SW 1271 (cell line): Measurements from ENCODE around the gene AAK1.

Experiments used
- DNase-seq, 2 experiments: peaks; one replicate each; lab custom pipeline; 2025; lab: John Stamatoyannopoulos, UW

AAK1 gene

DNA sequence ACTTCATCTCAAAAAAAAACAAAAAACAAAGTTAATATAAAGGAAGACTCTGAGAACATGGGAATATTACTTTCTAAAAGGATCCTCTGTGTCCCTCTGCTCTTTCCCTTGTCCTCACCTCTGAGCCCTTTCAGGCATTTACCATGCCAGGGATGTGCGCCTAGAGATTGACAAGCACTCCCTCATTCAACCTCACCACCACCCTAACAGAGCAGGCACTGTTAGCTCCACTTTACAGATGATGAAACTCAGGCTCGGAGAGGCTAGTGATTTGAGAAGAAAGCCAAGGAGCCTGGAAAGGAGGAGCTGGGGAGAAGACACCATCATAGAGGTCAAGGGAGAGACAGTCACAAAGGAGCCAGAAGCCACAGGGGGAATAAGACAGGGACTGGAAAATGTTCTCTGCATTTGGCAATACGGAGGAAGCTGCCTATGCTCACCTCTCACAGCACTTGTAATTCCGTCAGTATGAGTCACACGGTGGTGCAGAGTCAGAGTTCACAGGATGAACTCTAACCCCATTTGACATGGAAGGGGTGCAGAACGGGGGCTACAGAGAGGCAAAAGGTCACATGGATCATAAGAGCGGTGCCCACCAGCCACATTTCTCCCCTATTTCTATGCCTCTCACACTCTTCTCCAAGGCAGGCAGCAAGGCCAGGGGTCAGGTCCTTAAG lies 104.5 kb downstream of the AAK1 start:
- DNase-seq = no peak

DNA sequence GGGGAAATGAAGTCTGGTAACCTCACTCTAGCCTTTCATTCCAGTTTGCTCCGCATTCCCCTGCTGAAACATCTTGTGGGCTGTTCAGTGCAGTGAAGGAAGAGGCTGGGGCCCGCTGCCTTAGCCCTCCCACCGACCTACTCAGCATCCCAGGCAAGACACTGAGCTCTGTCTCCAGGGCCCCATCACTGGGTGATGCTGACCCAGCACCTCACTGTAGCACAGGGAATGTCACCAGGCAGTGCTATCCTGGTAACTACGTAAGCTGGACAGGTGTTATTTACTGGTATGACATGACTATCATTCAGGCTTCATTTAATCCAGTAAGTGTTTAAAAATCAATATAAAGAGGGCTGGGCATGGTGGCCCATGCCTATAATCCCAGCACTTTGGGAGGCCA lies 105.3 kb downstream of the AAK1 start:
- DNase-seq = no peak

DNA sequence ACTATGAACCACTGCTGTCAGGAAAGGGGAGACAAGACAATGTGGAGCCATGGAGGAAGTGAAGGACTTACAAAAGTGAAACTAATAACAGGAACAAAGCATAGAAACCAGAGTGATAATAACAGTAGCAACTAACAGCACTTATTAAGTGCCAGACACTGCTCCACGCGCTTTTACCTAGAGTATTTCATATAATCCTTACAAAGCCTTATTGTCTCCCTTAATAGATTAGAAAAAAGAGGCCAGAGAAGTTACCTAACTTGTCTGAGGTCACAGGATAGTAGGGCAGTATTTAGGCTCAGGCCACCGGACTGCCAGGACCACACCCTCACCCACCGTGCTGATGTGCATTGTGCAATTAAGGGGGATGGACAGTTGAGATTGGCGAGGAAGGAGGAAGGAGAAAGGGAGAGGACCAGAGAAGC lies 107.7 kb downstream of the AAK1 start:
- DNase-seq = no peak

DNA sequence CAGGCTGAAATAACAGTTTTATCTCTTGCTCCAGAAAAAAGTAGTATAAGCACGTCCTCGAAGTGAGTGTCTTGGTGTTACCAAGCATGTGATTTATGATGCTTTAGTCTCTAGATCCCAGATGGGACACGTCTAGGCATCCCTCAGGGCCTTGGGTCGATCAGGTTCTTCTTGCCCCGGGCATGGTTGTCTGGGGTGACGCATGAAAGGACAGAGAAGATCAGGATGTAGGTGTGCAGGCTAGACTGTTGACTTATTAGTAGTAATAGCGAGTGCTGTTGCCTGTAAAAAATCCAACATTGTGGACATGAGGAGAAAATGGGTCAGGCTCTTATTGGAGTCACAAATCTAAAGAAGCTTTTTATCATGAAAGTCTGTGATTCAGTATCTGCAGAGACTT lies 112.4 kb downstream of the AAK1 start:
- no peak for DNase-seq

DNA sequence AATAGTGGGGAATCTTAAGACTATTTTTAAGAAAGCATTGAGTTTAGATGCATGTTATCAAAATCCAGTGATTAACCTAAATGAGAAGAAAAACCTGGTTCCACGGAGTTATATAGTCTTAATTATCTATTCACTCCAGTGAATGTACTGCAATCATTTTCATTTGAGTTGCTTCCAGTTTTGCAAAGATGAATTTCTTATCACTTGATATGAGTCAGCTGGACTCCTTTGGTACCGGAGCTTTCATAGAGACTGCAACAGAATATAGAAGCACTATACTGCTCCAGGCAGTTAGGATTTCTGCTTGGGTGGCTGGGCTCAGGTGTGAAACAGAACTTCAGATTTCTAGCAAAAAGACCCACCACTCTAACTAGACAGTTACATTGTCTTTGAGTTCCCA lies 114.1 kb downstream of the AAK1 start:
- no peak for DNase-seq

DNA sequence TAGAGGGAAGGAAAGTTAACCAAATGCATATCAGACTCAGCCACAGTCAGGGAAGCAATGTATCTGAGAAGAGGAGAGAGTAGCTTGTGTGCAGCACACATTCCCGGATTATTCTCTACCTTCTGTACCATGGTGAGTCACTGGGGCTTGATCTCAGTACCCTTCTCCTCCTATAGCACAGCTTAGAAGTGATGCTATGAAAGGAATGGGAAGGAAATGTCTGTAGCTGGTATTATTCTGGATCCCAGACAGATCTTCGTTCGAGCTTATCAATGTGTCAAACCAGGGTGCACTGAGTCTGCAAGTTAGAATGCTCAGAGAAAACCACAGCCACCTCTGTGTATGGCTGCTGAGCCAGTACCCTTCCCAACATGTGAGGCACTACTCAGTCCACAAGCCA lies 118.3 kb downstream of the AAK1 start:
- DNase-seq = no peak

DNA sequence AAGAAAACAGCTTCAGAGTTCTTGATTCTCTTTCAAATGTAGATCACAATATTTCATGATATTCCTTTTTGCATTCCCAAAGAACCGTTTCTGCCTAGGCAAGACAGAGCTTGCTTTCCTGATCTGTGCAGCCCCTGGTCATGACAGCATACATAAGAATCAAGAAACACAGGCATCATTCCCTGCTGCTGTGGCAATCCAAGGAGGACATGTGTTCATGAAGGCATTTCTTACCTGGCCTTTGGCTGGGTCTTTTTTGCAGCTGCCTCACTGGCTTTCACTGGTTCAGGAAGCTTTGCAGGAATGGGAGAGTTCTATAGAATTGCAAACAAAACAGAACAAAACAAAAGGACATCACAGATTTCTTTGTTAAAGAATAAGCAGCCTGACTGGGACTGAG lies 118.7 kb downstream of the AAK1 start:
- no peak for DNase-seq

DNA sequence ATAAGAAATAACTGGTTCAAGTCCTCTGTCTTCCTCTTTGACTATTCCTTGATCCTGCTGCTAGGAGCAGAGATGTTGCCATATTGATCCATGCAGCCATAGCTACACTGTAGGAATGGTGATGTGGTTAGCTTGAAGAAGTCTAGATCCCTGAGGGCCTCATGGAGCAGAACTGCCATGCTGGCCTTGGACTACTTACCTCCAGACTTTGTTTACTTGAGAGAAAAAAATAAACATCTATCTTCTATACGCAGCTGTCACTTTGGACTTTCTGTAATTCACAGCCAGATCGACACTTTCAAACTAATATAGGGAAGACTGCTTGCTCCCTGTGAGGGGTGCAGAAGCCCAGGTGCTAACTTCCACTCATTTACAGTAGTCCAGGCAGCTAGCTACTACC lies 121.8 kb downstream of the AAK1 start:
- no peak for DNase-seq

DNA sequence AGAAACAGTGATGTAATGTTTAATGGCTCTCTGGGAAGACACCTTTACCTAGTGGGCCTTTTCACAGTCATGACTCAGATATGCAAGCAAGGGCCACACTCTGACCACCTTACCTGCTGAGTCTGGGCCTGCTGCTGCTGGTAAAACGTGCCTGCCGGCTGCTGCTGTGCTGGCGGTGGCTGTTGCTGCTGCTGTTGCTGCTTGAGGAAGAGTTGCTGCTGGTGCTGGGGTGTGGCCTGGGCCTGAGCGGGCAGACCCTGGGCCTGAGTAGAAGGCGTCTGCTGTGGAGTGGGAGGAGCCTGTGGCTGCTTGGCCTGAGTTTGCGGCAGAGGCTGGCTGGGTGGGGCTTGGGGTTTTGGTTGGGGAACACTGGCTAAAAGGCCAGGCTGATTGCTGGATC lies 124.7 kb downstream of the AAK1 start:
- no peak for DNase-seq

DNA sequence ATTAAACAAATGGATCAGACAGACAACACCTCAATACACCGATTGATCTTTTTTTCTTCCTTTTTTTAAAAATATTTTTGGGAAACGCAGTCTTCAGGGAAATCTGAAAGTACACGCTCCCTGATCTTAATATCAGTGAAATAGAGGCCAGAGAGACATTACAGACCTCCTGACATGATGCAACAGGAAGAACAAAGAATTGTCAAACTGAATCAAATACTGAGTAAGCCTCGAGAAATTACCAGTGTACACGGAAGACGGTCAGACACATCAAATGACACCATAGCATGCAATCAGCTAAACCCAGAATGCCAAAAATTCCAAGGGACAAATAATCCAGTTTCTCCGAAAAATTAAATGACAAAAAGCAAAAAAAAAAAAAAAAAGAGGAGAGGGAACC lies 126.1 kb downstream of the AAK1 start:
- DNase-seq = no peak

DNA sequence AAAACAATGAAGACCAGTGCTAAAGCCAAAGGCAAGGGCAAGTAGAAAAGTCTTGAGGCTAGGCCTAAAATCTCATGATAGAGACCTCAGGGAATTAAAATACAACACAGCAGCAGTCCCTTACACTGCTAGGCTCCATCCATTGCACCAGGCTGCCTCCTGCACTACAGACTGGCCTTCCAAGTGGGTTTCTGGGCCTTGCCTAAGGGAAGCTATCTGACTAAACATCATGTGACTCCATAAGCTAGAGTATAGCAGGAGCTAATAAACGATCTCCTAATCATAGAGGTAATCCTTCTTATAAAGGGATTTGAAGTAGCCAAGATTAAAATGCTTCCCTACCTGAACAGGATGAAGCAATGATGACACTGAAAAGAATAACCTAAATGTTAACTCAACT lies 128.7 kb downstream of the AAK1 start:
- no peak for DNase-seq

DNA sequence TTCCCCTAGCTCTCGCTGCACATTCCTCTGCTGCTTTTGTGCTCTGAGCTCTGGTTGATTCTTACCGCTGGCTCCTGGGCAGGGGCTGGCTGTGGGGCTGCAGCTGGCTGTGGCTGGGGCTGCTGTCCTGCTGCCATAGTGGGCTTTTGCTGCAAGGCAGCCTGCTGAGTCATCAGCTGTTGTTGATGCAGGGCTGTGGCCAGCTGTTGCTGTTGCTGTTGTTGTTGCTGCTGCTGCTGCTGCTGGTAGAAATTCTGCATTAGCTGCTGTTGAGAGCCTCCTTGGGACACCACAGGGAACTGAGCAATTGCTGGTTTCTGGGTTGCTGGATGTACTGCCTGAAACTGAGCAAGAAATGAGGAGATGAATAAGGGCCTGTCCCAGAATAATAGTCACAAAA lies 129.1 kb downstream of the AAK1 start:
- DNase-seq = no peak

DNA sequence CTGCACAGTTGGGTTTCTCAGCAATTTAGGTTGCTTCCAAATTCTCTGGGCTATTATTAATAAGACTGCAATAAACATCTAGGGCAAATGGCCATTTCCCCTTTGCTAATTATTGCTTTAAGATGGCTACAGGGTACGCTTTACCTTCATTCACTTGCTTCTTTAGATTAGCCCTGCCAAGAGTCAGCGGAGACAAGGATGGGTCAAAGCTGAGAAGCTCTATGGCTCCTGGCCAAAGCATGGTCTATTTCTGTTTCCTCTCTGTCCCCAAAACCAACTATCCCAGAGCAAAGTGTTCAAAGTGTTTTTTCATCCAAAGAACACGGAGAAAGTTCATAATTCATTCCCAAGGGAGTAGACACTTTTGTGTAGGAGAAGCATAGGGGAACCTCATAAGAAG lies 131.1 kb downstream of the AAK1 start:
- DNase-seq = no peak

DNA sequence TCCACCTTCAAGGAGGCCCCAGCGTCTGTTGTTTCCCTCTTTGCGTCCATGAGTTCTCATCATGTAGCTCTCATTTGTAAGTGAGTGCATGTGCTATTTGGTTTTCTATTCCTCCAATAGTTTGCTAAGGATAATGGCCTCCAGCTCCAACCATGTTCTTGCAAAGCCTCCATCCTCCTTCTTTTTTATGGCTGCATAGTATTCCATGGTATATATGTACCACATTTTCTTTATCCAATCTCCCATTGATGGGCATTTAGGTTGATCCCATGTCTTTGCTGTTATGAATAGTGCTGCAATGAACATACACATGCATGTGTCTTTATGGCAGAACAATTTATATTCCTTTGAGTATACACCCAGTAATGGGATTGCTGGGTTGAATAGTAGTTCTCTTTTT lies 133.3 kb downstream of the AAK1 start:
- DNase-seq = no peak

DNA sequence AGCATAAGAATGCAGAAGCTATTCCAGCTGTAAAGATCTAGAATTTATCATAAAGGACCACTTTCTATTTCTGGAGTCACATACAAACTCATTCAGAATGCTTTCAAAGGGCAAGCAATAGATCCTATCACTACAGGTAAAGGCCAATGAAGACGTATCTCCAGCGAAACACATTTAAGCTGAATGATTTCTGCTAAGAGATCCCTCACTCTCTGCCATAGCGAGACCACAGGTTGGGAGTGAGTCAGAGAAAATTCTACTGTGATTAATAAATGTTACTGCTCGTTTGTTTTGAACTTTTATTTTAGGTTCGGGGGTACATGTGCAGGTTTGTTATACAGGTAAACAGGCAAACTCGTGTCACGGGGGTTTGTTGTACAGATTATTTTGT lies 133.8 kb downstream of the AAK1 start:
- no peak for DNase-seq

DNA sequence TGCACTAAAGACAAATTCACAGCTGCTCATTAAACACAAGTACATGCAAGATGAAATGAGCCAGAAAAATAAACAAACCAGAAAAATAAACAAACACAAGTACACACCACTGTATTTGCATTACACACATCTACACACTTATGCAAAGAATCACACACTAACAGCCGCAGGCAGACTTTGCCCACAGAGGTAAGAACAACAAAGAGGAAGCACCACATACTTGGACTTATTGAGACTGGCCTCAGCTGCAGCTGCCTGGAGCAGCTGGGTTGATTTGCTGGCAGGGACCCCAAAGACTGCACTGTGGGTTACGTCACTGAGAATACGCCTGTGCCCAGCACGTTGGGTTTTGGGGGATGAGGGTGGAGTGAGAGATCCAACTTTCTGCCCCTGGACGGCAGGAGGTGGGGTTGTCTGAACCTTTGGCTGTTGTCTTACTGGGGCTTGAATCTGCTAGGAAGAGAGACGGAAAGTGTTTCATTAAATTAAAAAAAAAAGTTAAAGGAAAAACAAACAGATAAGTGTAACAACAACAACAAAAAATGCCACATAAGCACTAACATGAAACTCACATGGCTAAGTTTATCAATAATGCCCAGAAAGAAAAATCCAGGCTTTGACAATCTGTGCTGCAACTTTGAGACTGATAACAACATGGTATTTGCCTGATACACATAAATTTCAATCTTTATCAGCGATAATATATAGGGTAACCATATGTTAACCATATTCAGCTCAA lies 134.4 kb downstream of the AAK1 start:
- DNase-seq = no peak

DNA sequence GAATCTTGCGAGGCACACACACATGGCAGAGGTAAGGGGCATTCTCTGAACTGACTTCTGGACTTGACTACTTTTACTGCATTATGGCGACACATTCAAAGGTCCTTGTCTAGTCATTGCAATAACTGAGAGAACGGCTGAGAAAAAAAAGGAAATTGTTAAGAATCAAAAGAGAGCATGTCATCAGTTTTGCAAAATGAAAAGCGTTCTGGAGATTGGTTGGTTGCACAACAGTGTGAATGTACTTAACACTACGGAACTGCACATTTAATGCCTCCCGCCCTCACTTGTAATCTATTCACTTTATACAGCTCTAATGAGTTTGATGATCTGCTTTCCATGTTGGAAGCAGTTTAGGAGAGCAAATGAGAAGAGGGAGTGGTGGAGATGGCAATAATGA lies 137.8 kb downstream of the AAK1 start:
- DNase-seq = no peak

DNA sequence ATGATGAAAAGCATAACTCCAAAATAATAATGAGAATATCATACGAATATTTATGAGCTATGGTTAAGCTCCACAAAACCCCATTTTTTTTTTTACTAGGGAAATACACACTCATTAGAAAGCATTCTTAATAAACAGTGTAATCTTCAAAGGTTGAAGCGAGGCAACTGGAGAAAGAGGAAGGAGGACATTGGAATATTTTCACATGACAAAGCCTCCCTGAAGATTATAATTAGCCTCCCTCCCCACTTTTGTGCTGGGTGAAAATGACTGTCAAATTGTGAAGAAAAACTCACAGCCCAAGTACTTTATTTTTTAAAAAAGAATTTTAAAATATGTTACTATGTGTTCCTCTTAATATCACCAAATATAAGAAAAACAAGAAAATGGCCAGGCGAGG lies 142.2 kb downstream of the AAK1 start:
- no peak for DNase-seq

DNA sequence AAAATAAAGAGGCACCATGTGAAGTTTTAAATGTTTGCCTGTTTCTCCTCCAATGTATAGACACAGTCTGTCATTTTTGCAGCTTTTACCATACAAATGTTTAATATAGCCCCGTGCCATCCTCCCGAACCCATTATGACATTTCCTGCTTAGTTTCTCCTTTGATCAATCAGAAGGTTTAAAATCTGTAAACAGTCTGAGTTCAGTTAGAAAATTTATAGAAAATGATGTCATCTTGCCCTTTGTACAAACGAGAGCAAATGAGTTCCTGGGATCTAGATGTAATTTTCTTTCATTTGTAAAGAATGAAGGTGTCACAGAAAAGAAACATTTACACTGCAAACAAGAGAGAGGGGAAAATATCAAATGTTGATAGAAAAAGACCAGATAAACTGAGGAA lies 143.6 kb downstream of the AAK1 start:
- no peak for DNase-seq

DNA sequence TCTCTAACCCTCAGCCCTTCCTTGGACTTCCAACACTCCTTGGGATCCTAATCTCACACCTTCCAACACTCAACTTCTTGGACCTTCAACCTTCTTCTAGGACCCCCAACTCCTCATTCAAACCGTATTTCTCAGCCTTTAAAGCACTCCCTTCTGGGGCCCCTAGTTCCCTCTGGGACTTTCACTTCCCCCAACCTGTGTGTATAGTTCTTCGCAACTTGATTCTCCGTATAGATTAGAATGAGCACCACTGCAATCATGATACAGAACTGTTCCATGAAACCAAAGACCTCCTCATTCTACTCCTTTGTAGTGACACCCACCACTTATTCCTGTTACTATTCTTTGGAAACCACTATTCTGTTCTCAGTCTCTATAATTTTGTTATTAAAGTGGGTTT lies 144.3 kb downstream of the AAK1 start:
- no peak for DNase-seq

DNA sequence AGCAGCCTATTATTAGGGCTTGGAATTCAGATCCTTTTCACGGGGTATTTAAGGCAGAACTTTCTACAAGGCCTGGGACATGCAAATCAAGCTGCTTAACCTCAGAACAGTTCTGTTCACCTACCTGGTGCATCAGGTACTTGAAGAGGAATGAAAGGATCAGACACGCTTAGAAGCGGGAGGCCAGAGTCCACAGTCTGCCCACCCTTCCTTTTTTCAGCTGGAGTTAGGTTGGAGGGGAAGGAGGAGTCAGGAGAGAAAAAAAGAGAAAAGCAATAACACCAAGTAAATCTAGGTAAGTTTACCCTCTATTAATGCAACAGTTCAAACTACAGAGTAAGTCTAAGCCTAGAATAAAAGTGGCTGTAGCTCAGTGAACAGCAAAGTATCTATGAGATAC lies 147.7 kb downstream of the AAK1 start:
- no peak for DNase-seq

DNA sequence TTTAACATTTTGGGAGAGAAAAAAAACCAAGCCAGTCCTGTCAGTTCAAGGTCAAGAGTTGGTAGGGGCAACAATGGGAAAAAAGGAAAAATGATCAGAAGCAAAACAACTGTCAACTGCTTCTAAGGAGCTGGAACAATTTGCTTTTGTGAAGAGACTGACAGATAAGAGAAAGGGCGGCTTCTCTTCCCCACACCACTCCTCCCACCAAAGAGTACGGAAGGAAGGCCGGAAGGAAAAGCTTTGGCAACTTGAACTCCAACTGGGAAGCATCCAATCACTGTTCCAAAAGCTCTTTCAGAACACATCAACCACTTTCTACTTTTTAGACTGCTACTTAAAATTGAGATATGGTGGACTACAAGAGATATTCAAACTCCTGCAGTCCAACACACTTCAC lies 148.5 kb downstream of the AAK1 start:
- DNase-seq = no peak

DNA sequence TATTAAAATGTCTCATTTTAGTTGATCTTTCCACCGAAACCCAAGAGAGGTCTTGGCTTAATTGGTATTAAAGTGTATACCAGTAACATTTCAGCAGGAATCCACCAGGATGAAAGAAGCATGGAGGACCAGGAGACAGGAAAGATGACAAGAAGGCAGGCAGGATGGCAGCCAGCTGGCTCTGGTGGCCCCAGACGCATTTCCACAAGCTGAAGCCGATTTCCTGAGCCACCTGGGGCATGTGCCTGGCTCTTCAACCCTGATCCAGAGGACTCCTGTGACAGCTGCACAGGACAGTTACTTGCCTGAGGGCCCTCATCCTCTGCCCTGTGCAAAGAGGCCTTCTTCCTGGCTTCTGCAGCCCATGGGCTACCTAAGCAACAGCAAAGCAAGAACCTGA lies 149.4 kb downstream of the AAK1 start:
- DNase-seq = no peak

DNA sequence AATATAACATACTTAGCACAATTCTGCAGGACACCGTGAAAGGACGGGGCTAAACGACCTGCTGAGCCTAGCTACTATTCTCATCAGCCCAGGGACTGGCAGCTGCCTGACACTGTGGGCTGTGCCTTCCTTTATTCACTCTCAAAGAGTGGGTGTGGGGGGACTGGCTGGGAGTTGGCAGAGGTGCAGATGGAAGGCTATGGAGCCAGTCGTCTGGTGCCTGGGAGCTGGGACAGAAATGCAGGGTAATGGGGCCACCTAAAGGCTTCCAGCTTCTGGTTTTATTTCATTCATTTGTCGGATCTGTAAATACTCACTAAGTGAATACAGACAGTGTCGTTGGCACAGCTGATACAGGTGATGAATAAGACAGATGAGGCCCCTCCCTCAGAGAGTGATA lies 150.3 kb downstream of the AAK1 start:
- DNase-seq = no peak
